K562 (cell line): ENCODE results near the gene TUBB2A. TPM values are rescaled to one million over a fixed set of nuclear protein-coding genes. Genes with fewer than 3 reads are reported as not detected.

Experiments
- CEBPZ ChIP-seq: fragments of 150-350 bp; IDR thresholded peaks from 2 replicates; pipeline ENCODE4 v1.6.1; 2014; ENCODE audit warnings: low read depth, mild to moderate bottlenecking, low read length, borderline replicate concordance
- CLOCK ChIP-seq: fragments of 250-450 bp; sonication (Bioruptor Pico); IDR thresholded peaks from 2 replicates; pipeline ENCODE4 v1.4.0; 2020; ENCODE audit warnings: mild to moderate bottlenecking, moderate library complexity, borderline replicate concordance
- CXXC5 ChIP-seq: fragments of 250-450 bp; sonication (Bioruptor Pico); IDR thresholded peaks from 2 replicates; pipeline ENCODE4 v1.8.0; 2022; ENCODE audit warnings: inconsistent platforms, mild to moderate bottlenecking, moderate library complexity
- E2F6 ChIP-seq, 2 experiments: IDR thresholded peaks; 2 replicates each; pipeline ENCODE4 v1.6.1; 2011; ENCODE audit warnings: borderline replicate concordance in 1 of 2, control low read depth in 1 of 2, low read depth in 1 of 2, low read length in 1 of 2, mild to moderate bottlenecking in 1 of 2, mixed read lengths in 1 of 2, moderate library complexity in 1 of 2; ENCODE audit not compliant: insufficient read depth in 1 of 2, insufficient read length in 1 of 2, poor library complexity in 1 of 2, severe bottlenecking in 1 of 2; ENCODE audit errors: extremely low read depth in 1 of 2
- ESRRA ChIP-seq: fragments of 450-650 bp; IDR thresholded peaks from 2 replicates; pipeline ENCODE4 v1.6.1; 2014; ENCODE audit warnings: low read depth, mild to moderate bottlenecking, moderate library complexity, borderline replicate concordance
- FOXM1 ChIP-seq, 2 experiments: fragments of 450-650 bp in 1 of 2; sonication (generic) in 1 of 2; formaldehyde crosslinking in 1 of 2; IDR thresholded peaks; 2 replicates each; pipeline versions ENCODE4 v1.6.1 to v1.9.0; 2017 to 2022; ENCODE audit warnings: low read depth in 2 of 2, mild to moderate bottlenecking in 2 of 2, missing genetic modification reagents in 1 of 2, moderate library complexity in 1 of 2
- HDAC1 ChIP-seq, 2 experiments: fragments of 450-650 bp; IDR thresholded peaks; 2 replicates each; pipeline ENCODE4 v1.6.1; 2016 to 2017; ENCODE audit warnings: inconsistent platforms in 1 of 2, mild to moderate bottlenecking in 1 of 2, moderate library complexity in 1 of 2
- KHSRP ChIP-seq: fragments of 450-650 bp; IDR thresholded peaks from 2 replicates; pipeline ENCODE4 v1.6.1; 2017
- OTX1 ChIP-seq: fragments of 450-650 bp; formaldehyde crosslinking; IDR thresholded peaks from 2 replicates; pipeline ENCODE4 v1.4.0; 2022; ENCODE audit warnings: mild to moderate bottlenecking
- RAD51 ChIP-seq: fragments of 450-650 bp; IDR thresholded peaks from 2 replicates; pipeline ENCODE4 v1.7.1; 2016; ENCODE audit warnings: low read depth, mild to moderate bottlenecking, borderline replicate concordance
- TARDBP ChIP-seq: fragments of 450-650 bp; IDR thresholded peaks from 2 replicates; pipeline ENCODE4 v1.6.1; 2016
- TBL1XR1 ChIP-seq, 2 experiments: IDR thresholded peaks; 2 replicates each; pipeline ENCODE4 v1.6.1; 2012; ENCODE audit warnings: improper control_type of control experiment in 2 of 2, low read length in 2 of 2, mild to moderate bottlenecking in 1 of 2
- THRAP3 ChIP-seq: fragments of 450-650 bp; IDR thresholded peaks from 2 replicates; pipeline ENCODE4 v1.6.1; 2016; ENCODE audit warnings: mild to moderate bottlenecking, inconsistent platforms, borderline replicate concordance
- VEZF1 ChIP-seq: fragments of 200-800 bp; sonication (Bioruptor generic); IDR thresholded peaks from 2 replicates; pipeline ENCODE4 v1.6.1; 2017; ENCODE audit warnings: missing genetic modification characterization, missing compliant biosample characterization
- ZBTB17 ChIP-seq: fragments of 450-650 bp; formaldehyde crosslinking; IDR thresholded peaks from 2 replicates; pipeline ENCODE4 v1.4.0; 2020; ENCODE audit warnings: mild to moderate bottlenecking
- ZKSCAN8 ChIP-seq: fragments of 200-800 bp; sonication (Bioruptor generic); IDR thresholded peaks from 2 replicates; pipeline ENCODE4 v1.6.1; 2016; ENCODE audit warnings: missing genetic modification characterization, missing compliant biosample characterization
- ZNF174 ChIP-seq: fragments of 250-450 bp; sonication (Bioruptor Pico); IDR thresholded peaks from 2 replicates; pipeline ENCODE4 v1.4.0; 2020; ENCODE audit warnings: mild to moderate bottlenecking
- ZNF589 ChIP-seq: fragments of 200-800 bp; sonication (Bioruptor generic); IDR thresholded peaks from 2 replicates; pipeline ENCODE4 v1.6.1; 2016; ENCODE audit warnings: low read depth, missing genetic modification characterization, missing compliant biosample characterization
- ZSCAN29 ChIP-seq: fragments of 450-650 bp; IDR thresholded peaks from 2 replicates; pipeline ENCODE4 v1.6.1; 2017
- polyA plus RNA-seq, 8 experiments: library from polyadenylated mRNA; depleted of rRNA in 4 of 8; stranded (reverse) in 5 of 8; unstranded in 3 of 8; fragments of >200 nt; fragmentation: Nextera tagmentation in 2 of 8; fragmentation: Illumina TruSeq in 1 of 8; extraction: Ambion mirVana in 2 of 8; extraction: Trizol in 1 of 8; gene quantifications; 2 replicates each; pipeline versions ENCODE4 v1.2.1 to v1.2.3, GENCODE V29; 2011 to 2014; ENCODE audit warnings: inconsistent platforms in 1 of 8, missing spikeins in 1 of 8
- total RNA-seq, 7 experiments: library from RNA; depleted of rRNA in 6 of 7; stranded (reverse); fragments of >200 nt in 6 of 7; fragmentation: Illumina TruSeq in 2 of 7; extraction: Trizol in 2 of 7; gene quantifications; 2 replicates each; pipeline versions ENCODE4 v1.2.1 to v1.2.3, GENCODE V29; 2011 to 2021; ENCODE audit warnings: low replicate concordance in 1 of 7

Gene TUBB2A
- total and polyA plus RNA-seq, 9 of the 15 experiments (the other 6 are each of a cell fraction or from before 2014, with no cell fraction given) = 3.6 to 92.1 (median 45.6) TPM

- TF ChIP-seq CEBPZ (no peak), THRAP3 (no peak), OTX1 (CRISPR knock-in tag) (no peak), ZNF174 (CRISPR knock-in tag) (no peak), TARDBP (no peak), ESRRA (peak; percentile 61; the same call in 1 of the 2 replicates), HDAC1 (IDR thresholded peaks at IDR 0.05) (no peak), KHSRP (no peak), E2F6 (IDR thresholded peaks at IDR 0.05; ENCODE audit: borderline replicate concordance in 1 of 2, extremely low read depth in 1 of 2, insufficient read depth in 1 of 2, insufficient read length in 1 of 2, low read depth in 1 of 2, low read length in 1 of 2, poor library complexity in 1 of 2, severe bottlenecking in 1 of 2) (peak in 1 of 2 experiments; percentile 51), TBL1XR1 (IDR thresholded peaks at IDR 0.05; ENCODE audit: low read length in 2 of 2) (no peak), ZSCAN29 (peak; percentile 51; the same call in 1 of the 2 replicates), FOXM1 (IDR thresholded peaks at IDR 0.05; ENCODE audit: low read depth) (no peak), FOXM1 (CRISPR knock-in tag; IDR thresholded peaks at IDR 0.05; ENCODE audit: low read depth) (no peak), CLOCK (no peak), ZNF589 (CRISPR knock-in tag) (0 out of 2 replicates have a peak, but pooled peaks have one; percentile 60), VEZF1 (CRISPR knock-in tag) (0 out of 2 replicates have a peak, but pooled peaks have one; percentile 3), ZKSCAN8 (CRISPR knock-in tag) (no peak), CXXC5 (CRISPR knock-in tag) (peak; percentile 33; the same call in 1 of the 2 replicates), RAD51 (peak; percentile 48; the same call in 1 of the 2 replicates), ZBTB17 (no peak)
These were observed 18.5 kb upstream of the TUBB2A start (continued) for GRCh38 chr6:3175715-3176402.
